Natural killer cell (primary cell): ENCODE data around the gene RTN4. TPM values are rescaled to one million over a fixed set of nuclear protein-coding genes. Genes with fewer than 3 reads are reported as not detected.

ENCODE experiments used
- ATAC-seq, 3 donors: fragments of 150-1000 bp in 2 of 3; fragments of 200-7000 bp in 1 of 3; cut with Tn5 transposase; 1 replicate in 1 of 3; 2 replicates in 2 of 3; pipeline ENCODE4 v1.10.0; 2021; ENCODE audit warnings: mild to moderate bottlenecking in 2 of 3, moderate library complexity in 2 of 3
- DNase-seq, 2 donors: peaks; one replicate each; pipeline versions ENCODE4 v3.0.0 to v3.0.0-alpha.2; 2013 to 2021; ENCODE audit warnings: mixed read lengths in 1 of 2
- H3K27ac ChIP-seq: one replicate; pipeline ENCODE4 v1.5.1; 2013; ENCODE audit warnings: mild to moderate bottlenecking, low read length
- H3K27me3 ChIP-seq: one replicate; pipeline ENCODE4 v1.6.1; 2013; ENCODE audit warnings: low read length; ENCODE audit not compliant: control insufficient read depth, insufficient read depth
- H3K36me3 ChIP-seq: one replicate; pipeline ENCODE4 v1.6.1; 2013; ENCODE audit warnings: low read length; ENCODE audit not compliant: control insufficient read depth, insufficient read depth
- H3K4me1 ChIP-seq: one replicate; pipeline ENCODE4 v1.6.1; 2013; ENCODE audit warnings: low read length; ENCODE audit not compliant: control insufficient read depth, insufficient read depth
- H3K4me3 ChIP-seq: one replicate; pipeline ENCODE4 v1.5.1; 2013; ENCODE audit warnings: low read length
- H3K9me3 ChIP-seq: one replicate; pipeline ENCODE4 v1.6.1; 2013; ENCODE audit warnings: low read length; ENCODE audit not compliant: control insufficient read depth, insufficient read depth
- H3K27ac Mint-ChIP-seq, 2 donors: one replicate each; pipeline ENCODE4 v1.8.0; 2022; ENCODE audit warnings: mild to moderate bottlenecking in 2 of 2, mixed read lengths in 2 of 2, moderate library complexity in 1 of 2
- H3K27me3 Mint-ChIP-seq, 2 donors: one replicate each; pipeline ENCODE4 v1.8.0; 2022; ENCODE audit warnings: low read depth in 2 of 2, mixed read lengths in 2 of 2
- H3K36me3 Mint-ChIP-seq: one replicate; pipeline ENCODE4 v1.8.0; 2022; ENCODE audit warnings: mixed read lengths
- H3K4me1 Mint-ChIP-seq, 2 donors: one replicate each; pipeline ENCODE4 v1.8.0; 2022; ENCODE audit warnings: mixed read lengths in 2 of 2
- H3K4me3 Mint-ChIP-seq: one replicate; pipeline ENCODE4 v1.8.0; 2022; ENCODE audit warnings: mild to moderate bottlenecking, moderate library complexity, mixed read lengths
- H3K9me3 Mint-ChIP-seq, 2 donors: one replicate each; pipeline ENCODE4 v1.8.0; 2022; ENCODE audit warnings: mixed read lengths in 2 of 2
- WGBS: methylation state at CpG from one replicate; pipeline ENCODE4 v1.1.7; 2013; ENCODE audit warnings: missing lambda C conversion rate; ENCODE audit not compliant: insufficient coverage; 5-methylcytosine and 5-hydroxymethylcytosine counted together
- intact Hi-C: fragments of 100-400 bp; cut with micrococcal nuclease; formaldehyde crosslinking; loops from one replicate; pipeline ENCODE4 v1.14.2; 2022
- total RNA-seq, 4 donors: library from RNA; stranded (reverse); fragments of 120-200 nt in 1 of 4; gene quantifications; one replicate each; pipeline versions ENCODE4 v1.2.3 to v1.2.4, GENCODE V29; 2013 to 2022
- TF ChIP-seq, protein P1 (sequence below): fragments of 200-600 bp; IDR thresholded peaks from one replicate; pipeline ENCODE4 v1.8.0; 2022; ENCODE audit warnings: antibody characterized with exemption

The RTN4 gene
- total RNA-seq, 3 donors from 2014 or later (not counting 1 experiment from before 2014, with no cell fraction given) = 100 to 117 (median 109) TPM

DNA sequence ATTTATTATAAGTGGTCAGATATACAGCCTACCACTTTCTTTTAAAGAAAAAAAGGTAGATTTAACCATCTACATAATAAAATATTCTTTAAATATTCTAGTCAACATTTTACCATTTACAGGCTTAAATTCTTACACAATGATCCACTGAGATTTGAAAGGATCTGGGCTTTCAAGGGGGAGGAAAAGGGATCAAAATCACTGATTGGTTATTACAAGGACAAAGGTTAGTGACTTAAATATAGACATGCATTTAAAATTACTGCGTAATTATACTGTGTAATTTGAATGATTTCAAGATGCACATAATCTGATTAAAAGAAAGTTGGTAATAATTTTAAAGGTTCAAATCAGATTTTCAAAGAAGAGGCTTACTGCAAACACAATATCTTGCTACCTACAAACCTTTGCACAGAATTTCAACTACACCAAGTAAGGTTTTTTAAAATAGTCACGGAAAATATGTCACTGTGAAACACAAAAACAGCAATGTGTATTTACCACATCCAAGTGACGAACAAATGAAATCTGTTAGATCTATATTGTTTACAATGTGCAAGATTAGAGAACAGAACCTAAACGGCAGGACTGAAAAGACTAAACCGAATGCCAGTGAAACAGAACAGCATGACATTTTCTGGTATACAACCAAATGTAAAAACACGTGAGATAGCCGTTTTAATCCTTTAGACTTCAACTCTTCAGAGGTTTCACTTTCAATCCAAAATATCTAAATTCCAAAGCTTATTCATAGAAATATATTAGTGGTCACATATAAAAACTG lies 40.8 kb downstream of the RTN4 start:
- Mint-ChIP-seq H3K4me3 (peak overlapping the region; percentile 92), H3K9me3 (no peaks in the 10 kb centered on the region), H3K4me1 (peaks cover 67 to 68% of the 10 kb centered on the region in 2 donors), H3K27me3 (no peaks in the 10 kb centered on the region), H3K27ac (peak overlapping the region; percentile 84 to 92), H3K36me3 (no peaks in the 10 kb centered on the region)
- Histone ChIP-seq H3K27me3 (no peaks in the 10 kb centered on the region), H3K27ac (peak overlapping the region; percentile 68), H3K9me3 (no peaks in the 10 kb centered on the region), H3K4me1 (peaks cover 7% of the 10 kb centered on the region), H3K4me3 (peak overlapping the region; percentile 53), H3K36me3 (no peaks in the 10 kb centered on the region)
- WGBS = 10% methylated on average over 4 of the region's 7 CpGs
- DNase-seq (peak in 1 of 2 donors; percentile 35), ATAC-seq (peak; percentile 41 to 69 (median 49))
- intact Hi-C loops = loop anchor here (2.0 to 10.0 kb wide), 3 partner anchors 41 to 415 kb away; partner anchors contain the start of gene RTN4
- TF ChIP-seq, protein P1, sequence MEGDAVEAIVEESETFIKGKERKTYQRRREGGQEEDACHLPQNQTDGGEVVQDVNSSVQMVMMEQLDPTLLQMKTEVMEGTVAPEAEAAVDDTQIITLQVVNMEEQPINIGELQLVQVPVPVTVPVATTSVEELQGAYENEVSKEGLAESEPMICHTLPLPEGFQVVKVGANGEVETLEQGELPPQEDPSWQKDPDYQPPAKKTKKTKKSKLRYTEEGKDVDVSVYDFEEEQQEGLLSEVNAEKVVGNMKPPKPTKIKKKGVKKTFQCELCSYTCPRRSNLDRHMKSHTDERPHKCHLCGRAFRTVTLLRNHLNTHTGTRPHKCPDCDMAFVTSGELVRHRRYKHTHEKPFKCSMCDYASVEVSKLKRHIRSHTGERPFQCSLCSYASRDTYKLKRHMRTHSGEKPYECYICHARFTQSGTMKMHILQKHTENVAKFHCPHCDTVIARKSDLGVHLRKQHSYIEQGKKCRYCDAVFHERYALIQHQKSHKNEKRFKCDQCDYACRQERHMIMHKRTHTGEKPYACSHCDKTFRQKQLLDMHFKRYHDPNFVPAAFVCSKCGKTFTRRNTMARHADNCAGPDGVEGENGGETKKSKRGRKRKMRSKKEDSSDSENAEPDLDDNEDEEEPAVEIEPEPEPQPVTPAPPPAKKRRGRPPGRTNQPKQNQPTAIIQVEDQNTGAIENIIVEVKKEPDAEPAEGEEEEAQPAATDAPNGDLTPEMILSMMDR = no peak

DNA sequence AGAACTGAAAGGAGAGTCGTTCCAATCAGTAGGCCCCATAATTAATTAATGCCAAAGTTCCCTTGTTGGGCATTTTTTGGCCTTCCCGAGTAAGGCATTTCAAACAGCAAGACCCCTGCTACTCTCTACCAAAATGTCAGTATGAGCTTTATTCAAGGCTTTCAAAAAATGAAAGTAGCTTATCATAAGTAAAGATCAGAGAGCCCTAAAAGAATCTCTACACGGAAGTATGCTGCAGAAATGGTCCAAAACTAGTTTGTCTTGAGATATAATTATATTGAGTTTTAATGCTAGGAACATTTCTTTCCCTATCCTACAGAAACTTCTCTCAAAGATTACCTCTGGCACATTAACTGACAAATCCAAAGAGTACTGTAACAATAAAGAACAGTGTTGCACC lies 43.9 kb downstream of the RTN4 start:
- TF ChIP-seq, protein P1 = no peak

DNA sequence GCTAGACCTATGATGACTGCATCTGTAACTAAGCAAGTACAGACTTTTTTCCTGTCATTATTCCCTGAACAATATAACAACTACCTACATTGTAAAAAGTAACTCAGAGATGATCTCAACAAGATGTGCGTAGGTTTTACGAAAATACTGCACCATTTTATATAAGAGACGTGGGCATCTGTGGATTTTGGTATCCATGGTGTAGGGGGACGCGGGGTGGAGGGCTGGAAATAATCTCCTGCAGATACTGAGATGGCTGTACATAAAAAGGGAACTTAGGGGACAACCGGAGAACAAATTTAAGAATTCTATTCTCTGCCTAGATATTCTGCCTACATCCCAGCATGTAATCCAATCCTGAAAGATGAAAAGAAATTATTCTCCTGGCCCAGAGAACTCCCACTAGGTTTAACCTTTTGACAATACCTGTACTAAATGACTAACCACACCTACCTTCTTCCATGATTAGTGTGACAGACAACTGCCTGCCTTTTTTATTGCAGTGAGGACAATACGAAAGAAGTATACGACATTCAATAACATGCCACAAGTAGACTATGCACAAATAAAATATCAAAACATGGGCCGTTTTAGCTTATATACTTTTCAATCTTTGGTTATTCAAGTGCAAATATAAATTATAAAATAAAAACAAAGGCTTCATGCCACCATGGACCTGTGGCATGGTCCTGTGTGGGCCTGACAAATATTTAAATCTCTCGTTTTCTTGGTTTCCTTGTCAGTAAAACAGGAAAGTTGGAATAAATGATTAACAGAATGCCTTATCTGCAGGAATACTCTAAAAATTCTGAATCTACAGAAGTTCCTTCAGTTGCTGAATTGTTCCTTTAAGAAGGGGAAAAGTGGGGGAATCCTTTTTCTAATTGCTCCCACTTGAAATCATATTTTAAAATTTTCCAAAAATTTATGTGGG lies 46.3 kb downstream of the RTN4 start:
- ATAC-seq = no peak
- Mint-ChIP-seq H3K4me1 (peaks cover 59 to 70% of the 10 kb centered on the region in 2 donors), H3K9me3 (no peaks in the 10 kb centered on the region), H3K4me3 (no peak overlapping the region), H3K27me3 (no peaks in the 10 kb centered on the region), H3K36me3 (no peaks in the 10 kb centered on the region), H3K27ac (peak overlapping the region in 1 of 2 donors; percentile 33)
- Histone ChIP-seq H3K27me3 (no peaks in the 10 kb centered on the region), H3K36me3 (no peaks in the 10 kb centered on the region), H3K27ac (no peak overlapping the region), H3K4me1 (peaks cover 2% of the 10 kb centered on the region), H3K4me3 (no peak overlapping the region), H3K9me3 (no peaks in the 10 kb centered on the region)
- no peak for DNase-seq
- WGBS = 96% methylated on average over 9 of the region's 10 CpGs
- intact Hi-C loops = no loop called here
- TF ChIP-seq, protein P1 = no peak

More for the DNA sequence above, 43.9 kb downstream of the RTN4 start:
- no peaks in the 10 kb centered on the region for H3K36me3 ChIP-seq
- H3K27me3 Mint-ChIP-seq = no peaks in the 10 kb centered on the region
- H3K27ac ChIP-seq = no peak overlapping the region
- peaks cover 59 to 67% of the 10 kb centered on the region in 2 donors for H3K4me1 Mint-ChIP-seq
- H3K9me3 ChIP-seq = no peaks in the 10 kb centered on the region
- peak in 1 of 2 donors; percentile 25 for DNase-seq
- peaks cover 7% of the 10 kb centered on the region for H3K4me1 ChIP-seq
- intact Hi-C loops = no loop called here
- ATAC-seq = no peak
- H3K9me3 Mint-ChIP-seq = no peaks in the 10 kb centered on the region
- peak overlapping the region; percentile 58 for H3K4me3 Mint-ChIP-seq
- H3K27me3 ChIP-seq = no peaks in the 10 kb centered on the region
- WGBS = 78% methylated on average over 2 of the region's 3 CpGs
- no peak overlapping the region for H3K4me3 ChIP-seq
- H3K36me3 Mint-ChIP-seq = no peaks in the 10 kb centered on the region
- H3K27ac Mint-ChIP-seq = peak overlapping the region; percentile 78 to 84
